ENCODE measurements around the gene TRAF3.

- no peak for TF ChIP-seq YY1 (IDR thresholded peaks at IDR 0.05; ENCODE audit: insufficient read depth, insufficient read length)
- no peak for TF ChIP-seq ZNF274 (IDR thresholded peaks at IDR 0.05; ENCODE audit: low read depth, low read length)
These were observed 160.3 kb downstream of the TRAF3 start for GRCh38 chr14:102937331-102938175.

All from NT2/D1 (cell line).